ENCODE results near the gene PPP1R7.

The PPP1R7 gene

DNA sequence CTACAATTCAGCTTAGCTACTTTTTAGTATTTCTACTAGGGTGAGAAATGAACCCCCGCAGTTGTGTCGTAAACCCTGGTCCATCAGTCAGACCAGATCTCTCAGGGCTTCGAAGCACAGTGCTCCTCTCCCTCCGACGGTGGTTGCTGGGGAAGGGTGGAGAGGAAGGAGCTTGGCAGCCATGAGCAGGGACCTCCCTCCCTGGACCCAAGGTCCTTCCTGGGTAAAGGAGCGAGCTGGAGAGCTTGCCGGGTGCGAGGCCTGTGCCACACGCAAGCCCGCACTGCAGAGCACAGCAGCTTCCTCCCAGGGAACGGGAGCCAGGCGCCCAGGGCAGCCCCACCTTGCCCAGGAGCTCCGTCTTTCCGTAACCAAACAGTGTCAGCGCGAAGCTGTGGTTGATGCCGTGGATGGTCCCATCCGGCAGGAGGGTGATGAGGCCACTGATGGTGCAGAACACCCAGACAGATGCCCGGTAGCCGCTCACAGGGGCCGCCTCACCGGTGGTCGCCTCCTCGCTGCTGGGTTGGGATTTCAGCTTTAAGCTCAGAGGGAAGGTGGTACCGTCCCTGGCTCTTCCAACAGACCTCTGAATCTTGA lies 13.5 kb upstream of the PPP1R7 start:
- H3K79me2 ChIP-seq (ENCODE audit: insufficient read depth, low read length), result no peaks in the 10 kb centered on the region
- no peaks in the 10 kb centered on the region for H3K4me1 ChIP-seq (ENCODE audit: insufficient read depth, low read length)
- H2AFZ ChIP-seq (ENCODE audit: low read depth, low read length), result no peak overlapping the region
- no peaks in the 10 kb centered on the region for H3K9me3 ChIP-seq (ENCODE audit: insufficient read depth, low read length, severe bottlenecking)
- H3K4me3 ChIP-seq (ENCODE audit: low read depth in 1 of 2, low read length in 2 of 2), result no peak overlapping the region
- no peaks in the 10 kb centered on the region for H3K27me3 ChIP-seq (ENCODE audit: insufficient read depth, low read length, poor library complexity)
- DNase-seq (no peak), ATAC-seq (ENCODE audit: insufficient read depth, low read depth) (no peak)
- H4K20me1 ChIP-seq (ENCODE audit: insufficient read depth, low read length), result peaks cover 12% of the 10 kb centered on the region; the same call in 1 of the 2 replicates
- TF ChIP-seq, protein P1, sequence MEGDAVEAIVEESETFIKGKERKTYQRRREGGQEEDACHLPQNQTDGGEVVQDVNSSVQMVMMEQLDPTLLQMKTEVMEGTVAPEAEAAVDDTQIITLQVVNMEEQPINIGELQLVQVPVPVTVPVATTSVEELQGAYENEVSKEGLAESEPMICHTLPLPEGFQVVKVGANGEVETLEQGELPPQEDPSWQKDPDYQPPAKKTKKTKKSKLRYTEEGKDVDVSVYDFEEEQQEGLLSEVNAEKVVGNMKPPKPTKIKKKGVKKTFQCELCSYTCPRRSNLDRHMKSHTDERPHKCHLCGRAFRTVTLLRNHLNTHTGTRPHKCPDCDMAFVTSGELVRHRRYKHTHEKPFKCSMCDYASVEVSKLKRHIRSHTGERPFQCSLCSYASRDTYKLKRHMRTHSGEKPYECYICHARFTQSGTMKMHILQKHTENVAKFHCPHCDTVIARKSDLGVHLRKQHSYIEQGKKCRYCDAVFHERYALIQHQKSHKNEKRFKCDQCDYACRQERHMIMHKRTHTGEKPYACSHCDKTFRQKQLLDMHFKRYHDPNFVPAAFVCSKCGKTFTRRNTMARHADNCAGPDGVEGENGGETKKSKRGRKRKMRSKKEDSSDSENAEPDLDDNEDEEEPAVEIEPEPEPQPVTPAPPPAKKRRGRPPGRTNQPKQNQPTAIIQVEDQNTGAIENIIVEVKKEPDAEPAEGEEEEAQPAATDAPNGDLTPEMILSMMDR (IDR thresholded peaks at IDR 0.05; ENCODE audit: borderline replicate concordance, extremely low read depth, low read length, poor library complexity, severe bottlenecking), result no peak
- TF ChIP-seq EZH2 (IDR thresholded peaks at IDR 0.05; ENCODE audit: borderline replicate concordance, low read depth, low read length, severe bottlenecking), result no peak
- H3K27ac ChIP-seq (ENCODE audit: low read length), result no peak overlapping the region
- peaks cover 76% of the 10 kb centered on the region for H3K36me3 ChIP-seq (ENCODE audit: insufficient read depth, low read length)
- H3K4me2 ChIP-seq (ENCODE audit: insufficient read depth, low read length), result no peak overlapping the region
- H3K9ac ChIP-seq (ENCODE audit: low read depth, low read length), result no peak overlapping the region

DNA sequence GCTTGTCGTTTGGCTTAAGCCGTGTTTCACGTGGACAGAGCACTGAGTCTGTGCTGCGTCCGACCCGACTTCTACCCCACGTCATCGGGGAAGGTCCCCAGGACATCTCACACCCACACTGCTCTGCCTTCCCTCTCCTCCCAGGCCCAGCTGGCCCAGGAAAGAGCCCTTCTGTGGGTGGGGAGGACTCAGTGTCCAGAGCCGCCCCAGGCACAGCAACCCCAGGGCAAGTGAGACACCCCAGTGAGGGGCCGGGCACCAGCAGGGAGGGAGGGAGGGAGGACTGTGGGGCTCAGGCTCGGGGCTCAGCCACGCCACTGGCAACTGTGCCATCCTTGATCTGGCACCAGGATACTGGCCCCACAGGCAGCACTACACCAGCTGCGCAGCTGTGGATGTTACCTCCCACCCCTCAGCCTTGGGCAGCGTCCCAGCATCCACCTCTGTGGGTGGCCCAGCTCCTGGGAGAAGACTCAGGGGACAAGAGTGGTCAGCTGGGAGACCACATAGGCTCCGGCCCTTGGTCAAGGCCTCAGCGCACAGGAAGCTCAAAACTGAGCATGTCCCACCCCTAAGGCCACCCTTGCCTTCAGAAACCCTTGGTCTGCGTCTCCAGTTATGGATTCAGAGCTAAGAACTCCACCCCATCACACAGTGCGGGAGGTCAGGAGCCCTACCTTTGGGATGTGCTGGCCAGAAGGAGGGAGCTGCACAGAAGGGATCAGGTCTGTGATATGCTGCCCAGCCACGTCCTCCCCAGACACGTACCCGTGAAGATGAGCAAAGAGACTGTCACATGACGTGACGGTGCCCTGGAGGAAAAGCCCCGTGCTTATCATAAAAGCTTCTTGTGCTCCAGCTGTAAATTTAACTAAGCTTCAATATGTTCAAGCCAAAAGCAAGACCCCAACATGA lies 12.7 kb upstream of the PPP1R7 start:
- Histone ChIP-seq H3K27me3 (ENCODE audit: insufficient read depth, low read length, poor library complexity) (no peaks in the 10 kb centered on the region), H2AFZ (ENCODE audit: low read depth, low read length) (no peak overlapping the region), H3K36me3 (ENCODE audit: insufficient read depth, low read length) (peaks cover 83% of the 10 kb centered on the region), H3K4me1 (ENCODE audit: insufficient read depth, low read length) (no peaks in the 10 kb centered on the region), H3K9me3 (ENCODE audit: insufficient read depth, low read length, severe bottlenecking) (no peaks in the 10 kb centered on the region), H4K20me1 (ENCODE audit: insufficient read depth, low read length) (peaks cover 17% of the 10 kb centered on the region; the same call in 1 of the 2 replicates), H3K79me2 (ENCODE audit: insufficient read depth, low read length) (peaks cover 7% of the 10 kb centered on the region; the same call in 1 of the 2 replicates), H3K9ac (ENCODE audit: low read depth, low read length) (no peak overlapping the region), H3K4me2 (ENCODE audit: insufficient read depth, low read length) (no peak overlapping the region), H3K4me3 (ENCODE audit: low read depth in 1 of 2, low read length in 2 of 2) (no peak overlapping the region), H3K27ac (ENCODE audit: low read length) (no peak overlapping the region)
- no peak for ATAC-seq (ENCODE audit: insufficient read depth, low read depth)
- no peak for TF ChIP-seq EZH2 (IDR thresholded peaks at IDR 0.05; ENCODE audit: borderline replicate concordance, low read depth, low read length, severe bottlenecking)
- TF ChIP-seq, protein P1 (IDR thresholded peaks at IDR 0.05; ENCODE audit: borderline replicate concordance, extremely low read depth, low read length, poor library complexity, severe bottlenecking), result no peak
- no peak for DNase-seq

DNA sequence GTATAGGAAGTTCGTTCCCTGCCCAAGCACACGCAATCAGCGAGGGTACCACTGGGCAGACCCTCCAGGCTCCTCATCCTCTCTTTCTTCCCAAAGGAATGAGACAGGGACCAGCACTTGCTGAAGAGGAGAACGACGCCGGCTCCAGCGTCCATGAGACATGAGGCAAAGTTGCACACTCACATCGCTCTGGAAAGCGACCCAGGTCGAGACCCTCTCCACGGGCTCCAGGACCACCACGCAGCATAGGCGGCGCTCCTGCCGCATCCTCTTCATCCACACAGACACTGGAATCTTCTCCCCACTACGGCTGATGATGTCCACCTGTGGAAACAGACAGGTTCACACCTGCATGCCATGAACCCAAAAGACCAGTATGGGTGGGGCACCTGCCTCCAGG lies 11.8 kb upstream of the PPP1R7 start:
- Histone ChIP-seq H3K27me3 (ENCODE audit: insufficient read depth, low read length, poor library complexity) (no peaks in the 10 kb centered on the region), H3K9ac (ENCODE audit: low read depth, low read length) (no peak overlapping the region), H3K9me3 (ENCODE audit: insufficient read depth, low read length, severe bottlenecking) (no peaks in the 10 kb centered on the region), H4K20me1 (ENCODE audit: insufficient read depth, low read length) (peaks cover 22% of the 10 kb centered on the region; the same call in 1 of the 2 replicates), H3K4me1 (ENCODE audit: insufficient read depth, low read length) (no peaks in the 10 kb centered on the region), H3K4me2 (ENCODE audit: insufficient read depth, low read length) (no peak overlapping the region), H3K4me3 (ENCODE audit: low read depth in 1 of 2, low read length in 2 of 2) (no peak overlapping the region), H3K79me2 (ENCODE audit: insufficient read depth, low read length) (peaks cover 12% of the 10 kb centered on the region; the same call in 1 of the 2 replicates), H2AFZ (ENCODE audit: low read depth, low read length) (no peak overlapping the region), H3K36me3 (ENCODE audit: insufficient read depth, low read length) (peaks cover 79% of the 10 kb centered on the region), H3K27ac (ENCODE audit: low read length) (no peak overlapping the region)
- no peak for DNase-seq
- TF ChIP-seq, protein P1 (IDR thresholded peaks at IDR 0.05; ENCODE audit: borderline replicate concordance, extremely low read depth, low read length, poor library complexity, severe bottlenecking), result no peak
- ATAC-seq (ENCODE audit: insufficient read depth, low read depth), result no peak

Measured in DND-41 (cell line).